NCI-H446 treated with DMSO at 0.1 percent for 48 hours (cell line): ENCODE data around the gene SEL1L.
"Not testable (repeated sequence)": the region's sequence is repeated elsewhere in the genome, so short reads cannot be mapped to it uniquely, and the experiment has no call there.

ENCODE experiments used
- DNase-seq: peaks from one replicate; lab custom pipeline; 2025; lab: John Stamatoyannopoulos, UW

Gene SEL1L

GRCh38 chr14:81474148-81474492 is 59.5 kb downstream of the SEL1L start:
- DNase-seq, result no peak

DNA sequence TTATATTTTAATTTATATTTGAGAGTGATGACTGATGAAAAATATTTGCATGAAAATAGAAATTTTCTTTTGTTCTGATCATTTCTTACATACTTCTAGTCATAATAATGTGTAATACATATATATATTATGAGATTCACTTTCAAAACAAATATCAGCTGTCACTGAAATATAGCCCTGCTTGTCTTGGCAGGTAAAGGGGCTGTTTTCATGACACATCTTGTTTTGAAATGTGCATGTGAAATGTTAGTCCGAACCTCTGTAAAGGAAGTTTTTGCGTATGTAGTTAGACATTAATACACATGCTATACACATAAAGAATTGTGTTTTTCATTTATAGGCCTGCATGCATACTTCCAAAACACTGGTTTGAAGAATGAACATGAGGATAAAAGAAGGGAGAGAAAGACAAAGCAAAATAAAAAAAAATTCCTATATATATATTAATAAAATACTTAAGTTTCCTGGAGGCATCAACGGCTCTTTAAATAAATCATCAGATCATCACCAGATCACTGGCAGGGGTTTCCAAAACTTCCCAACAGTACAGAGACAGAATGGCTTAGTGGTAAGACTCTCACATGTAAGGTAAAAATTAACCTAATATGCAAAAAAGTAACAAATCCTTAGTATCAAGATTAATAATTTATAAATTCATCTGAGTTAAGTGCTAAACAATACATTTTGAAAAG is 60.1 kb downstream of the SEL1L start:
- DNase-seq, result no peak

- no peak for DNase-seq
These were observed 61.4 kb downstream of the SEL1L start for GRCh38 chr14:81472096-81472800.

GRCh38 chr14:81471062-81471461 is 62.6 kb downstream of the SEL1L start:
- no peak for DNase-seq

DNA sequence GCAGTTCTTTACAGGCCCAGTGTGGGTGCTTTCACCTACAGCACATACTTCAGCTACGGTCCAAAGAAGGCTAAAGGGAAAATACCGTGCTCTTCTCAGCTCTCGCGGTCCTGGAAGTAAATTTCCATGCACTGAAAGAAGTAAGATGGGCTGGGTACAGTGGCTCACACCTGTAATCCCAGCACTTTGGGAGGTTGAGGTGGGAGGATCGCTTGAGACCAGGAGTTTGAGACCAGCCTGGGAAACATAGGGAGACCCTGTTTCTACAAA is 63.2 kb downstream of the SEL1L start:
- DNase-seq, result not testable (repeated sequence)

- no peak for DNase-seq
These were observed 66.8 kb downstream of the SEL1L start for GRCh38 chr14:81466854-81467253.

GRCh38 chr14:81465507-81466228 is 68.0 kb downstream of the SEL1L start:
- DNase-seq, result no peak

DNA sequence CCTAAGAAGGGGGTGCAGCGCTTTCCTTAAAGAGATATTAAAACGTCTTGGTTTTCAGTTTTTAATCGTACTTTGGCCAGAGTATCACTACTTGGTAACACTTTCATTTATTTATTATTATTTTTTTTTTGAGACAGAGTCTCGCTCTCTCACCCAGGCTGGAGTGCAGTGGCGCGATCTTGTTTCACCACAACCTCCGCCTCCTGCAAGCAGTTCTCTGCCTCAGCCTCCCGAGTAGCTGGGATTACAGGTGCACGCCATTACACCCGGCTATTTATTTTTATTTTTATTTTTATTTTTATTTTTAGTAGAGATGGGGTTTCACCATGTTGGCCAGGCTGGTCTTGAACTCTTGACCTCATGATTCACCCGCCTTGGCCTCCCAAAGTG is 68.7 kb downstream of the SEL1L start:
- not testable (repeated sequence) for DNase-seq

DNA sequence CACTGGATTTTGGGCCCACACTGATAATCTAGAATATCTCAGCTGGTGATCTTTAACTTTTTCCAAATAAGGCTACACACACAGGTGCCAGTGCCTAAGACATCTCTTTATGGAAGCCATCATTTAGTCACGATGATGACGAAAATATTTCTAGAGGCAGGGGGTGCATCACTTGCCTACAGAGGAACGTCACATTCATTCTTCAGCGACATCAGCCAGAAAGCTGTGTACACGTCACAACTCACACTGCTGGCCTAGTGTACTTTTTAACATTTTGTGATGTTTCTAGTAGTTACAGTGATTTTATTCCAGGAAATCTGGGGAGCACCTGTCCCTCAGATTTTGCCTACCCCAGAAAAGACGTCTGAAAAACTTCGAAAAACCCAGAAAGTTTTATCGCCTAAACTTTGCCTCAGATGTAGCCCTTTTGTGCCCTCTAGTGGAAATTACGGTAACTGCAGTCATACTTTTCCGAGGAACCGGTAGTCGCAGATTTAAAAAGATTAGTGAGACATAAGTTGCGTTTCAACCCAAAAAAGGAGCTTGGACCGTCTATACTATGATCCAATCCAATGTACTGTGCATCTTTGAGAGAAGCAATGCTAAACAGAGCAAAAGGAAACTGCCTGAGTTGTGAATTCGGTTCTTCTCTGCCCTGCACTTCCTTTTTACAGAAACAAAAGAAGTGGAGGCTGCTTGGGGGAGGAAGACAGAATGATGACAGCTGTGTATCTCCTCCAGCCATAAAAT is 69.2 kb downstream of the SEL1L start:
- peak; percentile 44 for DNase-seq

DNA sequence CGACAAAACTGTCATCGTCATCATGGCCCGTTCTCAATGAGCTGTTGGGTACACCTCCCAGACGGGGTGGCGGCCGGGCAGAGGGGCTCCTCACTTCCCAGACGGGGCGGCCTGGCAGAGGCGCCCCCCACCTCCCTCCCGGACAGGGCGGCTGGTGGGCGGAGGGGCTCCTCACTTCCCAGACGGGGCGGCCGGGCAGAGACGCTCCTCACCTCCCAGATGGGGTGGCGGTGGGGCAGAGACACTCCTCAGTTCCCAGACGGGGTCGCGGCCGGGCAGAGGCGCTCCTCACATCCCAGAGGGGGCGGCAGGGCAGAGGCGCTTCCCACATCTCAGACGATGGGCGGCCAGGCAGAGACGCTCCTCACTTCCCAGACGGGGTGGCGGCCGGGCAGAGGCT is 71.3 kb downstream of the SEL1L start:
- not testable (repeated sequence) for DNase-seq

DNA sequence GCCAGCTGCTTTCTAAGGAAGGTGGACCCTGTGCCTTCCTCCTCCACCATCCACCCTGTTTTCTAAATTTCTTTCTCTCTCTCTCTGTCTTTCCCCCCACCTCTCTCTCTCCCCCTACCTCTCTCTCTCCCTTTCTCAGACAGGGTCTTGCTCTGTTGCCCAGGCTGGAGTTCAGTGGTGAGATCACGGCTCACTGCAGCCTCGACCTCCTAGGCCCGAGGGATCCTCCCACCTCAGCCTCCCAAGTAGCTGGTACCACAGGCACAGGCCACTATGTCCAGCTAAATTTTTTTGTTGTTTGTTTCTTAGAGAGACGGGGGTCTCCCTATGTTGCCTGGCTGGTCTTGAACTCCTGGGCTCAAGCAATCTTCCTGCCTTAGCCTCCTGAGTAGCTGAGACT is 73.7 kb downstream of the SEL1L start:
- DNase-seq, result no peak

DNA sequence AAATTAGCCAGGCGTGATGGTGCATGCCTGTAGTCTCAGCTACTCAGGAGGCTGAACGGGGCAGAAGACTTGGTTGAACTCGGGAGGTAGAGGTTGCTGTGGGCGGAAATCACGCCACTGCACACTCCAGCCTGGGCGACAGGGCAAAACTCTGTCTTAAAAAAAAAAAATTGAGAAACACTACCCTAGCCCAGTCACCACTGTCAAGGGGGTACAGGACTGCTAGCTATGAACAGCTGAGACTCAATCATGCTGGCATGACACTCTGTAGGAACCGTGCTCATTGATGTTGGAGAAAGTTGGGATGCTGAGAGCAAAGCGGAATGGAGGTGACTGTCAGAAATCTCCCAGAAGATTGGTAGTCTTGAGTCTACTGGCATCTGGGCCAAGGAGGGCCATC is 75.3 kb downstream of the SEL1L start:
- no peak for DNase-seq

DNA sequence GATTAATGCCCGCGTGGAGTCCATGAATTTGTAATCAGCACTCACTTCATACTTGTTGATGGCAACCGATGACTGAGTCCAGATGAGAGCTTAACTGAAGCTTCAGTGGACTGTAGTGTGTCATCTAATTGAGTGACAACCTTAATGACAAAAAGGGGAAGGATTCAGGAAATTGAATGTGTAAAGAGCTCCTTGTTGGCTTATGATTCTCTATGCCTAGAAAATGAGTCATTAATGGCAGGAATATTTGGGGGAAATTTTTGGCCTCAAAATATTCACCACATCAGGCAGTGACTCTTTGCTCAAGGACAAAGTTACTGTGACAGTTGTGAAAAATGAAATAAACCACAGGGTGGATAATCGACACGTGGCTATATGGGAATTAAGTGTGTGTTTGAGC is 78.3 kb downstream of the SEL1L start:
- DNase-seq, result no peak

GRCh38 chr14:81454572-81455218 is 79.0 kb downstream of the SEL1L start:
- no peak for DNase-seq

DNA sequence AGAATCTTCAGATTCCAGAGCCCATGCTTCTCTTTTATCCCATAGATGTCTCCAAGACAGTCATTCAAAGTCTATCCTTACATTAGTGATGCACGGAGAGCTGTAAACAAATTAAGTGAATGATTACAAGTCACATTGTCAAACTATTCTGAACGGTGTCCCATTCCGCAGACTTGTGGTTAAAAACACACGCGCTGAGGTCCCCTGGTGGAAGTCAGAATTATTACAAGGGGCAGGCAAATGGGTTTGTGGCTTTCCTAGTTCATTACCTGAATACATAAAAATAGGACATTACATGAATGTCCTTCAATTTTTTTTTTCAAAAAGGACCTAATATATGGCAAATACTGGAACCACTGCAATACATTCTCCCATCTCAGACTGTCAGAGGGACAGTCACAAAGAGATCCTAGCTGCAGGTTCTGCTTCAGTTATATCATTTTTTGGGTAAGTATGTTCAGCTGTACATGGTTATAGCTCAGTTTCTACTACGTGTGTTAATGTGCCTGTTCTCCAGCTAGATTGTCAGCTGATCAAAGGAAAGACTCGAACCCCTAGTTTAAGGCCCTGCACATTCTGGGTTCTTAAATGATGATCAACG is 80.4 kb downstream of the SEL1L start:
- peak; percentile 26 for DNase-seq

- DNase-seq, result no peak
These were observed 81.1 kb downstream of the SEL1L start for GRCh38 chr14:81452341-81453133.

- DNase-seq, result no peak
These were observed 82.7 kb downstream of the SEL1L start for GRCh38 chr14:81450976-81451375.

DNA sequence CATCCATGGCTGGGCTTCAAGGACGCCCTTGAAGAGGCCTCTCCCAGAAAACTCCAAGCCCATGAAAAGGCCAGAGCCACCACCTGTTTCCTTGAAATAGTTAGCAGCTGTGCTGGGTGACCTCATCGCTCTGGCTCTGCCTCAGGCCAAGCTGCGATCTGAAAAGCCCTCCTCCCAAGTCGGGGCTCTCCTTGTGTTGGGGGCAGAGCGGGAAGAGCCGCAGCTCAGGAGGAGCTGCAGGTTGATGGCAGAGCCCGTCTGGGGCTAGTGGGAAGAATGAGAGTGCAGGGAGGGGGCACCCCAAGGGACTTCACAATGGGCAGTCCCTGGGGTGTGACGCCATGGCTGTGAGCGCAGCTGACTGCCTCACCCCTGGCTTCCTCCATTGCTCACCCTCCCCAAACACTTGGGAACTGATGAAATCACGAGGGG is 83.5 kb downstream of the SEL1L start:
- DNase-seq, result peak; percentile 76

- DNase-seq, result no peak
These were observed 84.1 kb downstream of the SEL1L start for GRCh38 chr14:81449576-81449975.

DNA sequence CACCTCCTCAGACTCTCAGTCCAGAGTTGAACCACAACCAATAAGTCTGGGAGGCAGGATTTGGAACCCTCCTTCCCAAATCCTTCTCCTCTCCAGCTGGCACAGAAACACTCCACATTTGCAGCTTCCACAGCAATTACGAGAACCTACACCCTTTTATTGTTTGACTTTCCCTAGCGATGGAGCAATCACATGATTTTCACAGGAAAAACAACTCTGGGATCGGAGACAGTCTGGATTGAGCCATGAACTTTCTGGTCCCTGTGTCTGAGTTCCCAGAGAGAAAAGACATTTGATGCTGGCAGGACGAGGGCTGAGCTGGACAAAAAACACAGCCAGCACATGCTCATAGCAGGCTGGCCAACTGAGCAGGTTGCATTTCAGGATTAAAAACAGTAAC is 84.5 kb downstream of the SEL1L start:
- DNase-seq, result peak; percentile 75
